Heart right ventricle (tissue), 16 donors: ENCODE results near the gene ARID3C. TPM values are rescaled to one million over a fixed set of nuclear protein-coding genes. Genes with fewer than 3 reads are reported as not detected.

Source experiments
- ATAC-seq, 8 donors: fragments of 200-7000 bp; cut with Tn5 transposase; one replicate each; pipeline ENCODE4 v1.9.1; 2020; ENCODE audit warnings: mild to moderate bottlenecking in 8 of 8, moderate library complexity in 8 of 8, moderate number of reproducible peaks in 1 of 8
- DNase-seq, 2 donors: peaks; one replicate each; pipeline ENCODE4 v3.0.0-alpha.2; 2020
- H3K27ac ChIP-seq, 10 donors: fragments of 200-600 bp; sonication (generic) in 2 of 10; one replicate each; pipeline versions ENCODE4 v1.5.0 to v1.8.0; 2020 to 2022; ENCODE audit warnings: mild to moderate bottlenecking in 3 of 10
- H3K27me3 ChIP-seq, 7 donors: fragments of 200-600 bp; one replicate each; pipeline ENCODE4 v1.8.0; 2021 to 2022; ENCODE audit warnings: mild to moderate bottlenecking in 2 of 7
- H3K36me3 ChIP-seq, 9 donors: fragments of 200-600 bp; sonication (generic) in 1 of 9; one replicate each; pipeline versions ENCODE4 v1.5.0 to v1.8.0; 2020 to 2022; ENCODE audit warnings: mild to moderate bottlenecking in 2 of 9
- H3K4me1 ChIP-seq, 9 donors: fragments of 200-600 bp; sonication (generic) in 1 of 9; one replicate each; pipeline versions ENCODE4 v1.5.0 to v1.8.0; 2020 to 2022; ENCODE audit warnings: mild to moderate bottlenecking in 4 of 9
- H3K4me3 ChIP-seq, 10 donors: fragments of 200-600 bp; sonication (generic) in 2 of 10; one replicate each; pipeline versions ENCODE4 v1.5.0 to v1.8.0; 2020 to 2022; ENCODE audit warnings: mild to moderate bottlenecking in 7 of 10, moderate library complexity in 2 of 10
- H3K9me3 ChIP-seq, 11 donors: fragments of 200-600 bp in 10 of 11; sonication (generic) in 2 of 11; one replicate each; pipeline versions ENCODE4 v1.5.0 to v1.8.0; 2013 to 2022; ENCODE audit warnings: mild to moderate bottlenecking in 2 of 11, control low read depth in 1 of 11, moderate library complexity in 1 of 11
- CTCF ChIP-seq, 9 donors: fragments of 200-600 bp; sonication (generic) in 2 of 9; IDR thresholded peaks; one replicate each; pipeline versions ENCODE4 v1.5.0 to v1.8.0; 2021 to 2022; ENCODE audit warnings: antibody characterized with exemption in 9 of 9, mild to moderate bottlenecking in 5 of 9, moderate library complexity in 1 of 9
- WGBS, 2 donors: extraction: QIAGEN DNeasy Blood & Tissue Kit; methylation state at CpG; one replicate each; pipeline ENCODE4 v1.1.7; 2013; ENCODE audit warnings: inconsistent platforms in 1 of 2; 5-methylcytosine and 5-hydroxymethylcytosine counted together
- intact Hi-C, 10 donors: fragments of 100-400 bp; cut with DNase I; formaldehyde crosslinking; loops; one replicate each; pipeline versions ENCODE4 v1.11.1 to v1.14.2; 2022
- polyA plus RNA-seq, 2 donors: library from polyadenylated mRNA; stranded (reverse); fragments of 200-250 nt; gene quantifications; one replicate each; pipeline ENCODE4 v1.2.3, GENCODE V29; 2013
- total RNA-seq, 10 donors: library from RNA; stranded (reverse); fragmentation: NEBNext Ultra II Directional in 3 of 10; extraction: Animal tissue kit (Norgen Biotek cat#: 25700) in 3 of 10; gene quantifications; one replicate each; pipeline versions ENCODE4 v1.2.1 to v1.2.4, GENCODE V29; 2021 to 2023
- donor health status: Arrhythmogenic right ventricular cardiomyopathy.
- donor health status: ischemic (EF 13 %, LVEDD 7.1; RV severe dilation, severe dysfunction).
- donor health status: healthy with polysubstance abuse.
- donor health status: DM: no; HTN: yes; CAD: no.
- donor health status: DM: no; HTN: no; CAD: no.
- donor health status: ischemic (EF 25% LVEDD 6.9; RV normal size, moderate dysfunction).
- donor health status: ischemic (EF 25% LVEDD 5.7; RV mildly dilated, moderate dysfunction).
- donor health status: healthy.
- donor health status: DM: yes; HTN: yes; CAD: no.
- donor health status: Ischemic cardiomyopathy.
- donor health status: ischemic (EF 35%, LVEDD 5.7; RV mildly dilated, moderate dysfunction).
- donor health status: nonischemic (EF 11% LVEDD 7.7; RV severe dilation, severe dysfunction).
- donor health status: DM: yes; HTN: yes; CAD: no.
- donor health status: PGD.
- donor health status: ischemic (EF 29% LVEDD 5.4; RV normal size, mild dysfunction).
- donor health status: nonischemic (EF 23%, LVEDD 6.1; RV moderate dilation, normal function).

Gene ARID3C
- total and polyA plus RNA-seq, 12 donors, result not detected

- 92 to 95% methylated on average over 14 of the region's 14 CpGs for WGBS, 2 donors
- no peak for TF ChIP-seq CTCF (IDR thresholded peaks at IDR 0.05)
Observed at GRCh38 chr9:34635556-34635955, 6.7 kb upstream of the ARID3C start.

GRCh38 chr9:34634551-34635248 lies 5.8 kb upstream of the ARID3C start:
- Histone ChIP-seq H3K4me3 (no peak overlapping the region), H3K27ac (no peak overlapping the region), H3K4me1 (peaks cover 5 to 38% (median 27%) of the 10 kb centered on the region in 9 donors), H3K36me3 (peaks cover 0 to 12% (median 0%) of the 10 kb centered on the region in 9 donors), H3K27me3 (peaks cover 0 to 14% (median 5%) of the 10 kb centered on the region in 7 donors), H3K9me3 (no peaks in the 10 kb centered on the region)
- ATAC-seq (no peak), DNase-seq (no peak)
- no peak for TF ChIP-seq CTCF (IDR thresholded peaks at IDR 0.05)
- 74 to 76% methylated on average over 3 of the region's 3 CpGs for WGBS, 2 donors
- intact Hi-C loops, result loop anchor here in 5 of 10 donors (1.0 to 2.0 kb wide), 2 partner anchors 22 kb away; partner anchors contain the start of gene RPP25L (in 5 of the 5)

More at GRCh38 chr9:34635556-34635955, 6.7 kb upstream of the ARID3C start:
- DNase-seq (no peak), ATAC-seq (no peak)
- Histone ChIP-seq H3K4me1 (peaks cover 5 to 38% (median 27%) of the 10 kb centered on the region in 9 donors), H3K27me3 (peaks cover 0 to 5% (median 0%) of the 10 kb centered on the region in 7 donors), H3K27ac (no peak overlapping the region), H3K9me3 (no peaks in the 10 kb centered on the region), H3K4me3 (no peak overlapping the region), H3K36me3 (peaks cover 0 to 12% (median 0%) of the 10 kb centered on the region in 9 donors)
- intact Hi-C loops, result loop anchor here in 4 of 10 donors (2.0 kb wide), 1 partner anchor 23 kb away; the partner anchor contains the start of gene RPP25L (in 4 of the 4)

GRCh38 chr9:34633851-34634550 lies 5.1 kb upstream of the ARID3C start:
- ATAC-seq (peak in 5 of 8 donors; percentile 8 to 36 (median 24)), DNase-seq (peak; percentile 61 to 64)
- intact Hi-C loops, result loop anchor here in 7 of 10 donors (1.0 to 2.0 kb wide), 3 partner anchors 19 to 22 kb away; partner anchors contain the start of gene RPP25L (in 6 of the 7)
- no peak overlapping the region for H3K27ac ChIP-seq
- no peak overlapping the region for H3K4me3 ChIP-seq
- peaks cover 0 to 12% (median 0%) of the 10 kb centered on the region in 9 donors for H3K36me3 ChIP-seq
- 20 to 23% methylated on average over 3 of the region's 3 CpGs for WGBS, 2 donors
- no peaks in the 10 kb centered on the region for H3K9me3 ChIP-seq
- H3K27me3 ChIP-seq, result peaks cover 0 to 21% (median 11%) of the 10 kb centered on the region in 7 donors
- peaks cover 5 to 42% (median 27%) of the 10 kb centered on the region in 9 donors for H3K4me1 ChIP-seq
- peak; percentile 75 to 91 (median 86) for TF ChIP-seq CTCF (IDR thresholded peaks at IDR 0.05)

- intact Hi-C loops, result loop anchor here in 2 of 10 donors (2.0 kb wide), 2 partner anchors 18 to 20 kb away; partner anchors contain the start of gene RPP25L (in 1 of the 2)
- DNase-seq, result no peak
- TF ChIP-seq CTCF (IDR thresholded peaks at IDR 0.05), result no peak
- Histone ChIP-seq H3K9me3 (no peaks in the 10 kb centered on the region), H3K27ac (no peak overlapping the region), H3K4me1 (peaks cover 9 to 40% (median 26%) of the 10 kb centered on the region in 9 donors), H3K27me3 (peaks cover 0 to 29% (median 20%) of the 10 kb centered on the region in 7 donors), H3K4me3 (no peak overlapping the region), H3K36me3 (peaks cover 0 to 12% (median 0%) of the 10 kb centered on the region in 9 donors)
- WGBS, 2 donors, result 51 to 53% methylated on average over 5 of the region's 5 CpGs
- ATAC-seq, result no peak
Observed at GRCh38 chr9:34633166-34633565, 4.3 kb upstream of the ARID3C start.
